NCI-H510A treated with DMSO at 0.1 percent for 48 hours (cell line): ENCODE measurements around the gene CRLF1.
A peak's percentile ranks its signal among the peaks of the same experiment; 100 is the strongest.
"Not testable (repeated sequence)": the region's sequence is repeated elsewhere in the genome, so short reads cannot be mapped to it uniquely, and the experiment has no call there.

Experiments
- DNase-seq: peaks from one replicate; lab custom pipeline; 2025; lab: John Stamatoyannopoulos, UW

Gene CRLF1

GRCh38 chr19:18592732-18593131, 13.9 kb downstream of the CRLF1 start:
- DNase-seq, result not testable (repeated sequence)

GRCh38 chr19:18591735-18592385, 14.7 kb downstream of the CRLF1 start:
- DNase-seq, result no peak

- peak; percentile 84 for DNase-seq
These were observed 16.0 kb downstream of the CRLF1 start for GRCh38 chr19:18590273-18591272.

- DNase-seq, result peak; percentile 75
These were observed 17.0 kb downstream of the CRLF1 start for GRCh38 chr19:18589380-18590272.

- peak; percentile 56 for DNase-seq
These were observed 17.8 kb downstream of the CRLF1 start, which contains the start of gene REX1BD for GRCh38 chr19:18588611-18589379. Gene REX1BD (plus strand): TSS chr19:18588798. CDS start chr19:18588802, 4 bp downstream.

GRCh38 chr19:18587962-18588610, 18.5 kb downstream of the CRLF1 start:
- no peak for DNase-seq

- no peak for DNase-seq
These were observed 19.0 kb downstream of the CRLF1 start for GRCh38 chr19:18587561-18587960.

GRCh38 chr19:18586306-18586705, 20.3 kb downstream of the CRLF1 start:
- DNase-seq, result no peak

- DNase-seq, result no peak
These were observed 26.3 kb downstream of the CRLF1 start for GRCh38 chr19:18580311-18580710.

- DNase-seq, result no peak
These were observed 29.2 kb downstream of the CRLF1 start for GRCh38 chr19:18577365-18577914.

GRCh38 chr19:18576383-18576782, 30.2 kb downstream of the CRLF1 start:
- no peak for DNase-seq

GRCh38 chr19:18574691-18575291, 31.8 kb downstream of the CRLF1 start:
- no peak for DNase-seq

- DNase-seq, result peak; percentile 97
These were observed 34.8 kb downstream of the CRLF1 start, which contains the start of gene UBA52 for GRCh38 chr19:18571564-18572344. Gene UBA52 (plus strand): TSS chr19:18571857. CDS start chr19:18573301, 1,444 bp downstream.

GRCh38 chr19:18568367-18568766, 38.2 kb downstream of the CRLF1 start:
- DNase-seq, result no peak

GRCh38 chr19:18566953-18567352, 39.6 kb downstream of the CRLF1 start:
- DNase-seq, result no peak

GRCh38 chr19:18562086-18562485, 44.5 kb downstream of the CRLF1 start:
- DNase-seq, result no peak

- DNase-seq, result no peak
These were observed 46.9 kb downstream of the CRLF1 start for GRCh38 chr19:18559685-18560084.

- DNase-seq, result no peak
These were observed 48.0 kb downstream of the CRLF1 start for GRCh38 chr19:18558604-18559003.

- peak; percentile 8 for DNase-seq
These were observed 48.4 kb downstream of the CRLF1 start for GRCh38 chr19:18558202-18558555.
